Stimulated activated CD8-positive, alpha-beta memory T cell treated with anti-CD3 and anti-CD28 coated beads, Interleukin-15, amount 100 ng/mL, for 24 hours (primary cell): ENCODE measurements around the gene R3HDM4.

Source experiments
- DNase-seq: peaks from one replicate; pipeline ENCODE4 v3.0.0-alpha.2; 2020; ENCODE audit warnings: low read depth

The R3HDM4 gene

DNA sequence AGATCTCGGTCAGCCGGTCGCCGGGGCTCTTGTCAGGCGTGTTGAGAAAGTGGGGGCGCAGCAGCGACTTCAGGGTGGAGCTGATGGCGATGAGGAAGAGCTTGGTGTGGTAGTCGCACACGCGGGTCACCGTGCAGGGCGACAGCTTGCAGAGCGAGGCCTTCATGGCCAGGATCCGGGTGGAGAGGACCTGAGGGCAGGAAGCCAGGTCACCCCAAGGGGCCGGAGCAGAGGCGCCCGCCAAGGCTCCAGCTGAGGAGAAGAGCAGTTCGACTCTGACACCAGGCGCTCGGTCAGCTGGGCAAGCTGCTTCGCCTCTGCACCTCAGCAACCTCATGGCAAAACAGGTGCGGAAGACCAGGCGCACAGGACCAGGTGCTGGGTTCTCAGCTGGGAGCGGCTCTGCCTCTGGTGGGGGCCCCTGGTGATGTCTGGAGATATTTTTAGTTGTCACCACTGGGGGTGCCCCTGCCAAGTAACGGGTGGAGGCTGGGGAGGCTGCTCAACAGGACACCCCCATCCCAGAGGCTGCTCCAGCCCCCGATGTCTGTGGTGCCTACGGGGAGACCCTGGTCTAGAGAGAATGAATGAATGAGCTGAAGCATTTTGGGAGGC is 37.6 kb downstream of the R3HDM4 start:
- DNase-seq: no peak

DNA sequence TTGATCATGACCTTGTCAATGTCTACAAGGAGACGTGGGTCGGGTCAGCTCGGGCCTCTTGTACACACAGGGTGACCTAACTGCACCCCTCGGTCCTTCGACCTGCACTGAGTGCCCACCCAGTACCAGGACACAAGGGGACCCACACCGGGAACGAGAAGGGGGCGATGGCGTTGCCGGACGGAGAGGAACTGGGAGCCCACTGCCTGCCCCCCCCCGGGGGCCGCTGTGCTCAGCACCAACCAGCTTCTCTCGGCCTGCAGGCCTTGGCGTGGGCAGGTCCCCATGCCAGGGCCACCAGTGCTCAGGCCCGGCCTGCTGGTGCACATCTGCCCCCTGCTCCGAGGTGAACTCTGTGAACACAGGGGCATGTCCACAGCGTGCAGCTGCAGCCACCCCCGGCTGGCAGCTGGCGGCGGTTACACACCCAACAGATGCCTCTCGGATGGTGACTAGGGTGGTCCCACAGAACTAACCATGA is 39.4 kb downstream of the R3HDM4 start:
- no peak for DNase-seq

DNA sequence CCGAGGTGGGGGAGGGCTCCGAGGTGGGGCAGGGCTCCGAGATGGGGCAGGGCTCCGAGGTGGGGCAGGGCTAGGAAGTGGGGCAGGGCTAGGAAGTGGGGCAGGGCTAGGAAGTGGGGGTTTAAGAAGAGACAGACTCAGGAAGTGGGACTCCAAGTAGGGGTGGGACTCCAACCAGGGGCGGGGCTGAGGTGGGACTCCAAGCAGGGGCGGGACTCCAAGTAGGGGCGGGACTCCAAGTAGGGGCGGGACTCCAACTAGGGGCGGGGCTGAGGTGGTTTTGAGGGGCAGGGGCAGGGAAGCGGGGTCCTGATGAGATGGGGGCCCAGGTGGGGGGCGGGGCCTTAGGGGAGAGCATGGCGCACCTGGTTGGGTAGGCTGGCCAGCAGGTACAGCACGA is 39.9 kb downstream of the R3HDM4 start:
- DNase-seq: no peak

DNA sequence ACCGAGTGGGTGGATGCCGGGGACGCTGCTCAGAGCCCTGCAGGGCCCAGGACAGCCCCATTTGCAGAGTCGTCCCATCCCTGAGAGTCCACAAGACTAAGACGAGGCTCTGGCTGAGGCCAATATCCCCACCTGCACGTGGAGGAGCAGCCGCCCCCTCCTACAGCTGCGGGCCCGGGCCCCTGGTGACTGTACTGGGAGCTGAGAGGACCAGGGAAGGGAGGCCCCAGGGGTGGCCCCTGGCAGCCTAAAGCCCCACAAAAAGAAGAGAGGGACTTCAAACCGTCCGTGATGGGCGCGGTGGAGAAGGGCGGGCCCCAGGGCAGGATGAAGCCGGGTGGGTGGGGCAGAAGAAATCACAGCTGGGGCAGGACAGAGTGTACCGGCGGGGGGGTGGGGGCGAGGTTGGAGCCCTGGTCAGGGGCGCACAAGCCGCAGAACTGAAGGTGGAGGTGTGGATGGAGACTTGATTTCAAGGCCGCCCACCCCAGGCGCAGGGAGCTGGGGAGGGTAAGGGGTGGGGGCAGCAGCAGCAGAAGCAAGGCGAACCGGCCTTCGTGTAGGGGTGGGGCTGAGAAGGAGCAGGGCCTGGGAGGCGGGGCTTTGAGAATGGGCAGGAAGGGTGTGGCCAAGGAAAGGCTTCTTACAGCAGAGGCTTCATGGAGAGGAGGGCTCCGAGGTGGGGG is 40.6 kb downstream of the R3HDM4 start:
- DNase-seq: peak; percentile 28

DNA sequence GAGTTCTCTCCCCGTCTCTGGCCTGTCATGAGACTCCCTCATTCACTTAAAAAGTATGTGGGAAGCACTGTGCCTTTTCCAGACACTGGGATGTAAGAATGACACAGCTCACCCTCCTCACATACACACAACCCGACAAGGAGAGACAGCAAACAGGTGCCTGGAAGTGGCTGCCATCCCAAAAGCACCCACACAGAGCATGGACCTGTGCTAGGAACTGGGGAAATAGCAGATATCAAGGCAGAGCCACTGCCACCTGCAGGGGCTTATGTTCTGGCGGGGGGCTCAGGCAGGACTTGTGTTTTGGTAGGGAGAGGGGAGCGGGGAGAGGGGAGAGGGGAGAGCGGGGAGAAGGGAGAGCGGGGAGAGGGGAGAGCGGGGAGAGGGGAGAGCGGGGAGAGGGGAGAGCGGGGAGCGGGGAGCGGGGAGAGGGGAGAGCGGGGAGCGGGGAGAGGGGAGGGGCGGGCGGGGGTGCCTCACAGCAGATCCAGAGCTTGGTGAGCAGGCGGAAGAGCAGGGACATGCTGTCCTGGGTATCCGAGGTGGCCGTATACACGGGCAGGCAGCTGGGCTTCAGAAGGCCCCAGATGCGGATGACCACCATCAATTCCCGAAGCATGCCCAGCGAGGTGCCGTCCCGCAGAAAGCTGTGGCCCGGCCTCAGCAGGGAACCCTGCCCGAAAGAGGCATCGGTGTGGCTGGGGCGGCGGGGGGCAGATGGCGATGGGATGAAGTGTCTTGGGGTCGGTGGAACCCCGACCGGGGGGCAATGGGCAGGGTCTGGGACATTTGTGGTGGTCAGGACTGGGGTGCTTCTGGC is 41.4 kb downstream of the R3HDM4 start:
- no peak for DNase-seq

DNA sequence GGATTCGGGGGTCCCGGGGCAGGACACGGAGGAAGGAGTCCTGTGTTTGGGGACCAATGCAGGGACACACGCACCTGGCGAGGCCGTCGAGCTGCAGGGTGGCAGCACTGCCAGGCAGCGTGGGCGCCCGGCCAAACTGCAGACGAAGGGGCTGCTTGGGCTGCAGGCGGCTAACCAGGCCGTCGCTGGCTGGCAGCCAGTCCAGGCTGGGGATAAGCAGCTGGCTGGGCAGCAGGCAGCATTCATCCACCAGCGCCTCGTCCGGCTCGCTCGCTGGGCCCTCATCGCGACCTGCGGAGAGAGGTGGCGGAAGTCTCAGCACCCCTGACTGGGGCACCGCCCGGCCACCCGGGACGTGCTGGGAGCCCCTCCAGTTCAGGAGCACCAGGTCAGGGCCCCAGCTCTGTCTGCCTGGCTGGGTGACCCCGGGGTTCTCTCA is 42.0 kb downstream of the R3HDM4 start:
- DNase-seq: no peak

DNA sequence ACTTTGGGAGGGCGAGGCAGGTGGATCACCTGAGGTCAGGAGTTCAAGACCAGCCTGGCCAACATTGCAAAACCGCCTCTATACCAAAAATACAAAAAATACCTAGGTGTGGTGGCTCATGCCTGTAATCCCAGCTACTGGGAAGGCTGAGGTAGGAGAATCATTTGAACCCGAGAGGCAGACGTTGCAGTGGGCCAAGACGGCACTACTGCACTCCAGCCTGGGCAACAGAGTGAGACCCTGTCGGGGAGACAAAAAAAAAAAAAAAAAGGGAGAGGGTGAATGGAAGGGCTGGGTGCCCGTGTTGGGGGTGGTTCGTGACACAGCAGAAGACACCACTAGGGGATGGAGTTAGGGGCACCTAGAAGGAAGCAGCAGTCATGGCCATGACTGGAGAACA is 42.7 kb downstream of the R3HDM4 start:
- no peak for DNase-seq

DNA sequence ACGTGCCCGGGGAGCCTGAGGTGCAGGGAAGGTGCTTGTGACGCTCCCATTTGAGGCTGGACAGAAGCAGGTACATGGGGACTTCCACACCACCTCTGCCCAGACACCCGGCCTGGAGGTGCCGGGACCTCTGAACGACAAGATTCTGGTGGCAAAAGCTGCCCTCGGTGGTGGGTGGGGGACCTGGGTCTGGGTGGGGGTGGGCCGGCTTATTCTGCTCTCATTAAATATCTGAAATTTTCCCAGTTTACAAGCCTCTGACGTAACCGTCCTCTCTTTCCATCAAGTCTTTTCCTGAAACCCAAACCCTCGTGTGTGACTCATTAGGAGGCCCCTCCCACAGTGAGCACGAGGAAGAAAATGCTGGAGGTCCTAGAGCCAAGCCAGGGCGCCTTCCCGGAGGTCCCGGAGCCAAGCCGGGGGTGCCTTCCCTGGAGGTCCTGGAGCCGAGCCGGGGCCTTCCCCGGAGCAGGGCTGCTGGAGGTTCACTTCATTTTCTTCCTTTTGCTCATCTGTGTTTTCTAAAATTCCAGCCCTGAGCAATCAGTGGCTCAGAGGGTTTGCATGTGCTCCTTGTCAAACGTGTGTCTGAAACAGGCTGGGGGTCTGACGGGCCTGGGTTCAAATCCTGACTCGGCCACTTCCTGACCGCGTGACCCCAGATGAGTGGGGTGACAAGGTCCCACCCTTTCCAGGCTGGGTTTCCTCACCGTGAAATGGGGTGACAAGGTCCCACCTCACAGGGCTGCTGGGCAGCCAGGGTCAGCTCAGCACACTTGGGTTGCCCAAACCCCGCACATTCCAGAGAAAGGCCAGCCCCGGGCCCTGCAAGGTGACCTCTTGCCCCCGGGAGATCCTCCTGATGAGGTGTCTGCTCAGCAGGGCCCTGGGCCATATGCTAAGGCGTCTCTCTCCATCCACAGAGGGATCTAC is 43.5 kb downstream of the R3HDM4 start:
- no peak for DNase-seq

DNA sequence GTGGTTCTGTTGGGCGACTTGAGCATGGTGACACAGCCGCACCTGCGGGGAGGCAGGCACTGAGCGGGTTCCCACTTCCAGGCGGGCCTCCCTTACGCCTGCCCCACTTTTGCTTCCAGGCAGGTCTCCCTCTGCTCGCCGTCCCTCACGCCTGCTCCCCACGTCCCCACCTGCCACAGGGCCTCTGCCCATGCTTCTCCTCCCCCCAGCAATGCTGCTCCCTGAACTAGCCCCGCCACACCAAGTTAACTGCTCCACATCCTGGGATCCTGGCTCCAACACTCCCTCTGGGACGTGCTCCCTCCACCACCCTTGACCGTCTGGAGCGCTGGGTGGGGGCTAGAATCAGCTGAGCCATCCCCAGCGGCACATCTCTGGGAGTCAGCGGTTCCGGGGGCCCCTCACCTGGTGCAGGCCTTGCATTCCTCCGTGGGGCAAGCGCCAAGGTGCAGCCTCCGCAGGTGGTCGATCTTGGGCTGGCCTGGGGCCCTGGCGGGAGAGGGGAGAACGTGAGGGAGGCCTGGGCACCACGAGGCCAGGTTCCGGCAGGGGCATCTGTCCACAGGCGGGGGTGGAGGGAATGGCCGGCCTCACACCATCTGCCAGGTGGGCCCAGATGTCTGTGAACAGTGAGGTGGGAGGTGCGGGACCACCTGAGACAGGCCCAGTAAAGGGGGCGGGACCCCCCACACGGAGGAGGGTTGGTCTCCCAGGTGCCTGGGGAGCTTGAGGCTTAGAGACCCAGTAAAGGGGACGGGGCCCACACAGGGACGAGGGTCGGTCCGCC is 44.4 kb downstream of the R3HDM4 start:
- DNase-seq: no peak

DNA sequence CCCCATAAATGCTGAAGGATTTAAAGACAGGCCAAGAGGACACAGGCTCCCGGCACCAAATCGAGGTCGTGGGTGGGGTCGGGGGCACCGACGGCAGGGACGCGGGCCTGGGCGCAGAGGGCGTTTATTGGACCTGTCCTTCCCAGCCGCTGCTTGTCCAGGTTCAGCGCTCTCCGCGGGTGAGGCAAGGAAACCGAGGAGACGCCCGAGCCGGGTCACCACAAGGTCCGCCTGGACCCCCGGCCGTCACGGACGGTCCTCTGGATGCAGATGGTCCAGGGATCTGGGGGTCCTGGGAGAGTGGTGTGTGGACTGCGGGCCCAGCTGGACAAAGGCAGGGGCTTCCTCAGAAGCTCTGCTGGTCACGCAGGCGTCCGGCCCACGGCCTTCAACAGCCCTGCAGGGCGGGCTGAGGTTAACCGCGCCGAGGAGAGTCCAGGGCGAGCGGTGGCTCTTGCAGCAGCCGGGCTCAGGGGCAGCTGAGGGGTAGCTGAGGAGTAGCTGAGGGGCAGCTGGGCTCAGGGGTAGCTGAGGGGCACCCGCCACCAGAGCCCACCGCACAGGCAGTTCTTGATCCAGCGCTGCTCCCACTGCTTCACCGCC is 45.1 kb downstream of the R3HDM4 start:
- no peak for DNase-seq

DNA sequence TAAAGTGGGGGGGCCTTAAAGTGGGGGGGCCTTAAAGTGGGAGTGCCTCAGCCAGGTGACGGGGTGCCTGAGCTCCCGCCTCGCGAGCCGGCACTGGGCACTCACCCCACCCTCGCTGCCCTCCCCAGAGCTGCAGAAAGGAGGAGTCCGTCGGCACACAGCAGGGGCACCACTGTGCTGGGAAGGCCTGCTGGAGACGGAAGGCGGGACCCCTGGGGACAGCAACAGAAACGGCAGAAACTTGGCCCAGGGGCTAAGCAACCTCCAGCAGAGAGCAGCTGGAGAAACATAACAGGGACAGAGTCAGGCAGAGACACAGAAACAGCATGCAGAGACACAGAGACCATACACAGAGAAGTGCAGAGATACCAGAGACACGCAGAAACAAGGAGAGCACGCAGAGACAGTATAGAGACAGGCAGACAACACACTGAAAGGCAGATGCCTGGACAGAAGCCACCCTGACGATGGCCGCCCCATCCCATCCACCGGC is 45.7 kb downstream of the R3HDM4 start:
- DNase-seq: no peak

DNA sequence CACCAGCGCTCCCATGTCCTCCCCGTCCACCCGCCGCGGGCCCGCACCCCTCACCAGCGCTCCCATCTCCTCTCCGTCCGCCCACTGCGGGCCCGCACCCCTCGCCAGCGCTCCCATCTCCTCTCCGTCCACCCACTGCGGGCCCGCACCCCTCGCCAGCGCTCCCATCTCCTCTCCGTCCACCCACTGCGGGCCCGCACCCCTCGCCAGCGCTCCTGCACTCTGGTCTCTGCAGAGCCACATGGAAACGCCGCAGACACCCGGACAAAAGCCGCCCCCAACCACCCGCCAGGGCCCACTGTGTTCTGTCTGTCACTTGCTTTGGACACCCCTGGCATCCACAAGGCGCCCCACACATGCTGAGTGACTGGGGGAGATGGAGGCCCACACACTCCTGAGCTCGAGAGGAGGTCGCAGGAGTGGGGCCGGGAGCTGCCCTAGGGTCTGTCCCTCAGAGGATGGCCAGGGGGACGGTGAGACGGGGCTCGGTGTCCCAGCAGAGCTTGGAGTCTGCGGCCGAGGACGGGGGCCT is 46.2 kb downstream of the R3HDM4 start:
- DNase-seq: no peak

DNA sequence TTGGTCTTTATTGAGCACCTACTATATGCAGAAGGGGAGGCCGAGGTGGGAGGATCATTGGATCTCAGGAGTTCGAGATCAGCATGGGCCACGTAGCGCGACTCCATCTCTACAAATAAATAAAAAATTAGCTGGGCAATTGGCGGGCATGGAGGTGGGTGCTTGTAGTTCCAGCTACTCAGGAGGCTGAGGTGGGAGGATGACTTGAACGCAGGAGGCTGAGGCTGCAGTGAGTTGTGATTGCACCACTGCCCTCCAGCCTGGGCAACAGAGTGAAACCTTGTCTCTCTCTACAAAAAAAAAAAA is 49.8 kb downstream of the R3HDM4 start:
- DNase-seq: no peak

DNA sequence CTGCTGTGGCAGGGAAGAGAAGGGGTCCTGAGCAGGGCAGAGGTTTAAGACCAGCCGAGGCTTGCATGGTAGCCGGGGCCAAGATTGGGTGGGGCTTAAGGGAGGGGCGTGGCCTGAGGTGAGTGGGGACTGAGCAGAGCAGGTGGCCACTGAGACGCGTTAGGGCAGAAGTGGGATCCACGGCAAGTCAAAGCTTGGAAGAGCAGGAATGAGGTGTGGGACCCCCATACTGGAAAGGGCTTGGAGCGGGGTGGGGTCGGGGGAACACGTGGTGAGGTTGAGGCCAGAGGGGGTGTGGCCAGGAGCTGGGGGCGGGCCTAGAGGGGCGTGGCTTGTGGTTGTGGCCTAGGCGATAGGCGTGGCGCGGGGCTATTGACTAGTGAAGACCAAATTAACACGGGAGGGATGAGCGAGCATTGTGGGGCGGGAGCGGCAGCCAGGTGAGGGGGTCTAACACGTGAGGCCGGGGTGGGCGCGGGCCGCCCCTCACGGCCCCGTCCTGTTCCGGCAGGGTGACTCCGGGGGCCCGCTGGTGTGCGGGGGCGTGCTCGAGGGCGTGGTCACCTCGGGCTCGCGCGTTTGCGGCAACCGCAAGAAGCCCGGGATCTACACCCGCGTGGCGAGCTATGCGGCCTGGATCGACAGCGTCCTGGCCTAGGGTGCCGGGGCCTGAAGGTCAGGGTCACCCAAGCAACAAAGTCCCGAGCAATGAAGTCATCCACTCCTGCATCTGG is 50.3 kb downstream of the R3HDM4 start:
- DNase-seq: peak; percentile 55

DNA sequence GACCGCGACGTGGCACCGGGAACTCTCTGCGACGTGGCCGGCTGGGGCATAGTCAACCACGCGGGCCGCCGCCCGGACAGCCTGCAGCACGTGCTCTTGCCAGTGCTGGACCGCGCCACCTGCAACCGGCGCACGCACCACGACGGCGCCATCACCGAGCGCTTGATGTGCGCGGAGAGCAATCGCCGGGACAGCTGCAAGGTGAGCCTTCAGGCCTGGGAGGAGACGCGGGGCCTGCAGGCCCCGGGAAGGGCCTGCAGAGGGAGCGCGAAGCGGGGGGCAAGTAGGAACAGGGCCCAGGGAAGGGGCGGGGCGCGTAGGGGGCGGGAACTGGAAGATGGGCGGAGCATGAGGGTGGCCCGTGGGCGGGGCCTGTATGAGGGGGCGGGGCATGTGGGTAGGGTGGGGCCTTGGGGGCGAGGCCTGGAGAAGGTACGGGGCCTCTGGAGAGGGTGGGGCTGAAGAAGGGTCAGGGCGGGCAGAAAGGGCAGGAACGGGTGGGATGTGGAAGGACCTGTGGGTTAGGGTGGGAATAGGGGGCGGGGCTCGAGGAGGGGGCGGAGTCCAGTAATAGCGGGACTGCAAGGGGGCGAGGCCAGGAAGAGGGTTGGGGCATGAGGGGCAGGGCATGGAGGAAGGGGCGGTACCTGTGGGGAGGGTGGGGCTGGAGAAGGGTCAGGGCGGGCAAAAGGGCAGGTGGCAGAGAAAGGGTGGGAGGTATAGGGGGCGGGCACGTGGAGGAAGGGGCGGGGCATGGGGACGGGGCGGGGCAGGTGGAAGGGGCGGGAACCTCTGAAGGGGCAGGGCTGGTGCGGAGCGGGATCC is 51.1 kb downstream of the R3HDM4 start:
- peak; percentile 48 for DNase-seq

DNA sequence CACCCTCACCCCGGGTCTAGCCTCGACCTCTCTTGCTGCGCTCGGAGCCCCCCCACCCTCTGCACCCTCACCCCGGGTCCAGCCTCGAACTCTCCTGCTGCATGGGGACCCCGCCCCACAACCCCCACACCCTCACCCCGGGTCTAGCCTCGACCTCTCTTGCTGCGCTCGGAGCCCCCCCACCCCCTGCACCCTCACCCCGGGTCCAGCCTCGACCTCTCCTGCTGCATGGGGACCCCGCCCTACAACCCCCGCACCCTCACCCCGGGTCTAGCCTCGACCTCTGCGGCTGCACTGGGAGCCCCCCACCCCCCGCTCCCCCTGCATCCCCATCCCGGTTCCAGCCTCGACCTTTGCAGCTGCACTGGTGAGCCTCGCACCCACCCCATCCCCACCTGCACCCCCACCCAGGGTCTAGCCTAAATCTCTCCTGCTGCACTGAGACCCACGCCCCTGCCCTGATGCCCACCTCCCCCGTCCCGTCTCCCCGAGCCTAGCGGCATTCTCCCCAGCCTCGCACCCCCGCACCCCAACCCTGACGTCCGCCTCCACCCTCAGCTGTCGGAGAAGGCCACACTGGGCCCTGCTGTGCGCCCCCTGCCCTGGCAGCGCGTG is 51.8 kb downstream of the R3HDM4 start:
- DNase-seq: no peak

DNA sequence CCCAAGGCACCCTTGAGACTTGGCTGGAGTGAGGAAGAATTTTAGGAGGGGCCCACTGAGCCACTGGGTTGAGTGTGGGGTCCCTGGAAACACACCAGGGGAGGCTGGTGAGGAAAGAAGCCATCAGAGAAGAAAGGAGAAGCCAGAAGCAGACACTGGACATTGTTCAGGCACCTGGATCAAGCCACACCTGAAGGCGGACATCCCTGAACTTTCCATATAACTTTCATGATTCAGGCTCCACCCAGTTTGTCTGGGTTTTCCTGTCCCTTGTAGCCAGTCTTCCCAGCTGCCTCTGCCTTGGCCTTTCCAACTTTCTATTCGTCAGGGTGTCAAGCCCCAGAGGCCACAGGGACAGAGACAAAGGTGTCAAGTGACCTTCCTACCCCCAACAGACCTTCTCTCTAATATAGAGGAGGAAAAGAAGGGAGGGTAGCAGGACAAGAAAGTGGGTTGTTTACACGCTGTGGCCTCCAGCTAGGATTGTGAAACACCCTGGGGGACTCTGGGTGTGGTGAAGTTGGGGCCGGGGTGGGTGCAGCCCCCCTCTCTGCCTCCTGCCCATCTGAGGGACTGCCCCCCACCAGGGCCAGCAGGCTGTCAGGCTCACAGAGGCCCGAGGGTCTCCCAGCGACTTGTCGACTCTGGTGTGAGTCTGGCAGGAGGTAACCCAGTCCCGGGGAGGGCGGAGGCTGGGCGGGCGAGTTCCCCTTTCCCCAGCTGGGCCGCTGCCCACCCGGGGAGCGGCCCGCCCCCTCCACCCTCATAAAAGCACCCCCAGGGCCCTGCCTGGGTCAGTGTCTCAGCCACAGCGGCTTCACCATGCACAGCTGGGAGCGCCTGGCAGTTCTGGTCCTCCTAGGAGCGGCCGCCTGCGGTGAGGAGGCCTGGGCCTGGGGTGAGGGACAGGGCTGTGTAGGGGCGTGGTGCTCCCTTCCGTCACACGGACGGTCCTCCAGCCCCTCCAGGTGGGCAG is 53.9 kb downstream of the R3HDM4 start, which contains the start of gene CFD:
TSS of gene CFD (plus strand) at position 797 of the 976 bp plus-strand sequence. CDS start at position 823, 26 bp downstream.
- no peak for DNase-seq
